Activated CD4-positive, alpha-beta T cell treated with anti-CD3 and anti-CD28 coated beads, Interleukin-10, Interleukin-2, amounts not matched to agents 100 ng/mL and 50 ng/mL, durations not matched to agents 16 hours and 8 hours (primary cell): ENCODE data around the gene KRT4.

ENCODE experiments used
- DNase-seq: peaks from one replicate; pipeline ENCODE4 v3.0.0-alpha.2; 2020

The KRT4 gene

GRCh38 chr12:52836491-52837412 is 22.8 kb upstream of the KRT4 start:
- no peak for DNase-seq

GRCh38 chr12:52836042-52836466 is 22.1 kb upstream of the KRT4 start:
- peak; percentile 62 for DNase-seq

DNA sequence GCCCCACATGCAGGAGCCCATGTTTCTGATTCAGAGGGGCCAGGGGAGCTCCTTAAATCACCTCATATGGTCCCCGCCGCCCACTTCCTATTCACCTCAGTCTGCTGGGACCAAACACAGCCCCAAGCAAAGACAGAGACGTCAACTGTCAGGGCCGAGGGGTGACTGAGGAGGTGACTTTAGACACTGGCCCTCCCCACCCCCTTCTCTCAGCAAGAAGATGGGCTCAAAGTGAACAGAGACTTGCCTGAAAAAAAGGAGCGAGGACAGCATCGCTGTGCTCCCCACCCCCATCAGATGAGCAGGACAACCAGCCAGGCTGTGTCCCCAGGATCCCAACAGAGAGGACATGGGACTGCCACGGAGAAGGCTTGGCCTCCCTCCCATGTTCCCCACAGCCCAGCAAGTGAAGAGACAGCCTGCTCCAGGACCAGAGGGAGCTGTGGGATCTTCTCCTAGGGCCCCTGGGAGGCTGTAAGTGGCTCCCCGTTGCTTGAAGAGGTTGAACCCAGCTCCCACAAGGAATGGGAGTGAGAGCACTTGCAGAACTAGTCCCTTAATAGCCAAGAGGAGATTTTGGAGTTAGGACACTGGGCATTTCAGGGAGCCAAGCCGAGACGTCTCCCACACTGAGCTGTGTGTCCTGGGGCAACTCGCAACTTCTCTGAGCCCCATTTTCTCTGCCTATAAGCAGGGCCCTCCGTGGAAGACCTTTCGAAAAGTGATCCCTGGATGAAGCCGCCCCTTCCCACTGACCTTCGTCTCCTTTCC is 21.5 kb upstream of the KRT4 start:
- DNase-seq = no peak

DNA sequence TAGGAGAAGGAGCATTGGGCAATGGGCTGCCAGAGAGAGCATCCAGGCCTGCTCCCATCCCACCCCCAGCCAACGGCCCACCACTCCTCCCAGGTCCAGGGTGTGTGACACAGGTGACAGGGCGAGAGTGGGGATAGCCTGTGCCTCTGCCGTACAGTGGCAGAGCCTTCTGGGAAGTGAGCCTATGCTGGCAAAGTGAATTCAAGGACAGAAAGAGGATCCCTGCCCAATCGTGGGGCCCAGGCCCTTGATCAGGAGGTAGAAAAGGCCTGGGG is 20.7 kb upstream of the KRT4 start:
- no peak for DNase-seq

GRCh38 chr12:52833922-52834726 is 20.2 kb upstream of the KRT4 start, which contains the start of gene KRT79:
Gene KRT79, minus strand, starts transcription at chr12:52834311. Its CDS starts 51 bp downstream, at chr12:52834260.
- DNase-seq = no peak

- DNase-seq = no peak
Measured at GRCh38 chr12:52832985-52833905, 19.3 kb upstream of the KRT4 start.

DNA sequence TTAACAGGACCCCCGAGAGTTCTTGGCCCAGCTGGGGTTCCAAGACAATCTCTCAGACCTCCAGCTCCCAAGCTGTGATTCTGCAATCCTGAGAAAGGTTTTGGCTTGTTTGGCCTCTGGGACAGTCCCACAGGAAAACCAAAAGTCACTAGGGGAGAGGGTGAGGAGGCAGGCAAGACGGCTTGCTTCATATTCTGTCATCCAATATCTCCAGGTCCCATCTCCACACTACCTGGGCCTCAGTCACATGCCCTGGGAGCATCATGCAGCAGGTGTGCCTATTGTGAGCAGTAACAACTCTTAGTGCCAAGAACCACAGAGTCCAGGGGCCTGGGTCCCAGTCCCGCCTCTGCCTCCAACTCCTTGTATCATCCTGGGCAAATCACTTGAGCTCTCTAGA is 18.5 kb upstream of the KRT4 start:
- DNase-seq = no peak

DNA sequence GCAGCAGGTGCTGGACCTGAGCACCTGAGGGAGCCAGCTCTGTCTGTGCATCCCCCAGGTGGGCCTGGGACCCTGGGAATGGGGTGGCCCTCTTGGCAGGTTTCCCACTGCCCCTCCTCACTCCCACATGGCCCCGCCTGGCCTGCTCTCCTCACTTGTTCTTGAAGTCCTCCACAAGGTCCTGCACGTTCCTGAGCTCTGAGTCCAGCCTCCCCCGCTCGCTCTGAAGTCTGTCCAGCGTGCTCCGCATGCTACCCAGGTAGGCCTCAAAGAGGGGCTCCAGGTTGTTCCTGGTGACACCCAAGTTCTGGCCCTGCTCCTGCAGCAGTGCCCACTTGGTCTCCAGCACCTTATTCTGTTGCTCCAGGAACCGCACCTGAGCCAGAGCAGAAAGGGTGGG is 17.3 kb upstream of the KRT4 start:
- DNase-seq = no peak

GRCh38 chr12:52829986-52830770 is 16.3 kb upstream of the KRT4 start:
- no peak for DNase-seq

- DNase-seq = no peak
Measured at GRCh38 chr12:52828591-52829021, 14.7 kb upstream of the KRT4 start.

DNA sequence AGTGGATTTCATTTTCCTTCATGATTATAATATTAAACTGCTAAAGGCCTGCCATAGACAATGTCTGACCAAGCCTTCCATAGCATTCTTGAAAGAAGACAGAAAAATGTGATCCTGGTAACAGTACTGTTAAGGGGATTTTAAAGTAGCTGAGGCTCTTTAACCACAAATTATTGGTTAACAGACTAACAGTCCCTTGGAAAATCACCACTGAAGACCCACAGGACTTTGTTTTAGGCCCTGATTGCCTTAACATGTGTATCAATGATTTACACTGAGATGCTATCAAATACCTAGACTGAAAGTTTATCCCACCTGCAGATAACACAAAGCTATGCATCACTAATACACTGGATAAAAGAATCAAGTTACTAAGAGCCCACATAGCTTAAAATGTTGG is 14.2 kb upstream of the KRT4 start:
- DNase-seq = no peak

- DNase-seq = no peak
Measured at GRCh38 chr12:52827499-52828090, 13.7 kb upstream of the KRT4 start.

DNA sequence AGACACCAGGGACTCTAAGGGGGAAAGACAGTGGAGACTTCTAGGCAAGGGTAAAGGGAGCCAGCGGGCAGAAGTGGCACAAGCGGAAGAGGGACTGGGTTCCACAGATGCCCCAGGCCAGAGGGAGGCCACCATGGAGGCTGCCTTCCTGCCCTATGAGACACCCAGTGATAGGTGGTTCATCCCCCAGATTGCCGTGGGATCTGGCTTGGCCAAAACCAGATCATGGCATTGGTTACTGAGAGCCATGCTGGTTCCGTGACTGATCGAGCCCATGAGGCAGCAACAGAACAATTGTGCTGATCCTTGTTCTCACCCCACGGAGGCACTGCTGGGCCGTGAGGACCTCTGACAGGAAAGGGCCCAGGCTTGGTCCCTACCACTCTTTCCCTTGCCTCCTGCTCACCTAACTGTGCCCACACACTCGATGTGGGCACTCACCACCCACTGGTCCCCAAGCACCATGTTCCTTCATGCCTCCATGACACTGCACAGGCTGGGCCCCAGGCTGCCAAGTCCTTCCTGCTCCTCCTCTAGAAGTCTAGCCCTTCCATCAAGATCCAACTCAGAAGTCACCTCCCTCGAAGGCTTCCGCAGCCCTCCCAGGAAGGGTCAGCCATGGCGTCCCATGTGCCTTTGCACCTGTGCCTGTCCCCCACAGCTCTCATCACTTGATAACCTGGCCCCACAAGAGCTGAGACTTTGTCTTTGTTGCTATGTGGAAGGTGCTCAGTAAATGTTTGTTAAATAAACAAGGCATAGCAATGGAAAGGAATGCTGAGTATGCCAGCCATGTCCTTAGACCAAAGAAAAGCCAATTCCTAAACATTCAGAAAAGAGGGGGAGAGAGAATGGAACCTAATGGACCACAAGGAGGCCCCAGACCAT is 12.9 kb upstream of the KRT4 start:
- no peak for DNase-seq

- no peak for DNase-seq
Measured at GRCh38 chr12:52825961-52826360, 12.0 kb upstream of the KRT4 start.

DNA sequence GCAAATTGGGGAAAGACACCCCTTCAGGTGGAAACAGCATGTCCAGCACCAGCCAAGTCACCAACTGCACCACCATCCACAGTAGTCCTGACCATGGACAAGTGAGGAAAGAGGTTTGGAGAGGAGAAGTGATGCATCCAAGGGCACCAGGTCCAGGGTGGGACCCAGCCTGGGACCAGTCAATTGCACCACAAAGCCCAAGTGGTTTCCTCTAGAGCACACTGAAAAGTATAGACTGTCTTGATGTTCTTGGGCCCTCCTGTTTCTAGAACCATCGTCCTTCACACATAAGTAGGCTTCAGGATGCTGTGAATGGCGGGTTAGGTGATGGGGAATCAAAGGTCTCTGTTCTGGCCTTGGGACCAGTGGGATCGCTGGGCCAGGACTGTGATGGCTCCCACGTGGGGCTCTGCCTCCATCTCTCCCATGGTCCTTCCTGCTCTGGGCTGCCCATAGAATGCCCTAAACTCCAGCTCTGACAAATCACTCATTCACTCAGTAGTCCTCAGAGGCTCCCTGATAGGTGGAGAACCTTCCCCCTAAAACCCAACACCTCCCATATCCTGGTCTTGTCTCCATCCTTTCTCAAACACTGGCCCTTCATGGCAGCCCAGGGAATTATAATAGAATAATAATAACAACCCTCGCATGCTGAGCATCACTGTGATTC is 11.0 kb upstream of the KRT4 start:
- DNase-seq = no peak

GRCh38 chr12:52823761-52824450 is 10.0 kb upstream of the KRT4 start:
- DNase-seq = no peak

- DNase-seq = no peak
Measured at GRCh38 chr12:52822771-52823510, 9.0 kb upstream of the KRT4 start.
